HG03139 (cell line): ENCODE data around the gene PXK.
"Not testable (repeated sequence)": the region's sequence is repeated elsewhere in the genome, so short reads cannot be mapped to it uniquely, and the experiment has no call there.

ENCODE experiments used
- ATAC-seq: cut with Tn5 transposase; IDR thresholded peaks from one replicate; pipeline ENCODE4 v1.9.1; 2021; ENCODE audit not compliant: unreplicated experiment

Gene PXK

GRCh38 chr3:58323529-58324390, 8.9 kb upstream of the PXK start:
- ATAC-seq = no peak

DNA sequence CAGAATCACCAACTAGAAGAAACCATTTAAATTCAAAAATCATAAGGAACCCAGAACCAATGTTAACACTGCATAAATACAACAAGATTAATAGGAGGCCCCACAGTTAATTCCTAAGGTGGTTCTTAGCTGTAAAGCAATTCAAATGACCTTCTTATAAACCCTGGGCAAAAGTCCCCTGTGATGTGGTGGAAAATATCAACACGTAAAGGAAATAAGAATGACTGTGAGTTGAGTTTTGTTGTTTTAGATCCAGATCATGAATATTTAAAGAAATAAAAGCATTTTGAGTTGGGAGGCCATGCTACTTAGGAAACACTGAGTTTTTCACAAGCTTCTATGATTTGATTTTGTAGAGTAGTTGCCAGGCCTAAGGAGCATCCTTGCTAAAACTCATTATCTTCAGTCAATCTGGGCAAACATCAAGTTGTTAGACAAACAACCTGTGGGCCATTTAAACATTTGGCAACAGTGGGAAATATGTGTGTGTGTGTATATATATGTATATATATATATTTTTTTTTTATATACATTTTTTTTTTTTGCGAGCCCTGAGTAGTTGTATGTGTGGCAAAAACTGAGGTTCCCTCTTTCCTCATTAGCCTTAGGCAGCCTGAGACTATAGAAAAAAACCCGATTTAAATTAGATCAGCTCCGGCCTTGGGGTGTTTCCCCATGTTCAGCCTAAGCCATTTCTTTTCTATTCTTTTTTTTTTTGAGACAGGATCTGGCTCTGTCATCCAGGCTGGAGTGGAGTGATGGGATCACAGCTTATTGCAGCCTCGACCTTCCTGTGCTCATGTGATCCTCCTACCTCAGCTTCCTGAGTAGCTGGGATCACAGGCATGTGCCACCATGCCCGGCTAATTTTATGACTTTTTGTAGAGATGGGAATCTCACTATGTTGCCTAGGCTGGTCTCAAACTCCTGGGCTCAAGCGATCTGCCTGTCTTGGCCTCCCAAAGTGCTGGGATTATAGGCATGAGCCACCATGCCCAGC, 8.0 kb upstream of the PXK start:
- no peak for ATAC-seq

DNA sequence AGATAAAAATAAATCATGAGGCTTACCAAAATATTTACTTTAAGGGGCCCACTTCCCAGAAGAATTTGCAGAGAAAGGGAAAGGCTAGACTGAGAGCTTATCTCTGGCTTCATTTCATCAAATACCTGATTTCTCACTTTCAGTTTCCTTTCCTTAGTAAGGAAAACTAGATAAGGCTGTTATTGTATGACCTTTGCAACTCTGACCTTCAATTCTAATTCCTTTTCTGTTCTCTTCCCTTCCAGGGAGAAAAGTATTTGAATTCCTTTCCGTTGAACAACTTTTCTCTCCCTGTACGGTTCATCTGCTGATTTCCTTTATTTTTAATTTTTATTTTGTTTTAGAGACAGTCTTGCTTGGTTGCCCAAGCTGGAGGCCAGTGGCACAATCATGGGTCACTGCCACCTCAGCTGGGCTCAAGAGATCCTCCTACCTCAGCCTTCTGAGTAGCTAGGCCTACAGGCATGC, 7.1 kb upstream of the PXK start:
- ATAC-seq = no peak

DNA sequence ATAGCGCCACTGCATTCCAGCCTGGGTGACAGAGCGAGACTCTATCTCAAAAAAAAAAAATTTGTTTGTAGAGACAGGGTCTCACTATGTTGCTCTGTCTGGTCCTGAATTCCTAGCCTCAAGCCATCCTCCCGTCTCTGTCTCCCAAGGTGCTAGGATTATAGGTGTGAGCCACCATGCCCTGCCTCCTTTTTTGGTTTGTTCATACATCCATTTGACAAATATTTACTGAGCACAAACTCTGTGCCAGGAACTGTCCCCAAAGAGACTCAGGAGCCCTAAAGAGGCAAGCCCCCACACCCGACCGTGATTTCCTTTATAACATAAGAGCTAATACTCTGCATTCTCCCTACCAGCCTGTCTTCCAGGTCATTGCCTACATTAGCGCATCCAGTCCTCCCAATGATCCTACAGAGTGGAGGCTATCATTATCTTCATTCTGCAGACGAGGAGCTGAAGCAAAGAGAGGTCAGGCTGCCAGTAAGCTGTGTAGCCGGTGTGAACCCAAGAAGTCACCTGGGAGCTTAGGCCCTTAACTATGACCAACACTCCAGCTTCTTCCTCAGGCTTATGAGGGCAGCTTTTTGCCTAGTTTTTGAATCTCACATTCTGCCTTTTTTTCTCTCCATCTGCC, 6.3 kb upstream of the PXK start:
- no peak for ATAC-seq

GRCh38 chr3:58329150-58329921, 3.4 kb upstream of the PXK start:
- no peak for ATAC-seq

DNA sequence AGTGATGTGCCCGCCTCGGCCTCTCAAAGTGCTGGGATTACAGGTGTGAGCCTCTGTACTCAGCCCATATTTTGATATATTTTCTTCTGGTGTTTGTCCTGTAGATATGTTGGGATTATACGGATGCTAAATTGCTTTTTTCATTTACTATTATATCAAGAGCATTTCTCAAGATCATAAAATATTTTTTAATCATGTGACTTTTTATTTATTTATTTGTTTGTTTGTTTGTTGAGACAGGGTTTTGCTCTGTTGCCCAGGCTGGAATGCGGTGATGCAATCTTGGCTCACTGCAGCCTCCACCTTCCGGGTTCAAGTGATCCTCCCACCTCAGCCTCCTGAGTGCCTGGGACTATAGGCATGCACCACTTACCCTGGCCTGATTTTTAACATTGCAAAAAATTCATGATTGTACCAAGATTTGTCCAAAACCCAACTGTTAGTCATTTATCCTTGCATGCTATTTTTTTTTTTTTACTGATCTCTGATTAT, 2.7 kb upstream of the PXK start:
- ATAC-seq = no peak

DNA sequence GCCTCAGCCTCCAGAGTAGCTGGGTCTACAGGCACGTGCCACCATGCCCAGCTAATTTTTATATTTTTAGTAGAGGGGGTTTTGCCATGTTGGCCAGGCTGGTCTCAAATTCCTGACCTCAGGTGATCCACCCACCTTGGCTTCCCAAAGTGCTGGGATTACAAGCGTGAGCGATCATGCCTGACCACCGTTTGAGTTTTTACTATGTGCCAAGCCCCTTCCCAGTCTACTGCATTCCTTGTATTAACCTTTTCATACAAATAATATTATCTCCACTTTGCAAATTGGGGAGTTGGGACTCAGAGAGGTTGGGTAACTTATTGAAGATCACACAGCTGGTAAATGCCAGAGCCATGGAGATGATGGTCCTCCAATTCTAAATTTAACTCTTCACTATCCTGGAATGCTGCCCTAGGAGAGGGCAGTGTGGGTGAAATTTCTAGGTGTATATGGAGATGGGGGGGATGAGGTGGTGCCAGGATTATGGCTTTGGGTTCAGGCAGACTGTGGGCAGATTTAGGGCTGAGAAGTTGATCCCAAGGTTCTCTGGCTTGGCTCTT, 1.0 kb upstream of the PXK start:
- ATAC-seq = no peak

- no peak for ATAC-seq
These were observed 717 bp downstream of the PXK start for GRCh38 chr3:58333206-58334012.

DNA sequence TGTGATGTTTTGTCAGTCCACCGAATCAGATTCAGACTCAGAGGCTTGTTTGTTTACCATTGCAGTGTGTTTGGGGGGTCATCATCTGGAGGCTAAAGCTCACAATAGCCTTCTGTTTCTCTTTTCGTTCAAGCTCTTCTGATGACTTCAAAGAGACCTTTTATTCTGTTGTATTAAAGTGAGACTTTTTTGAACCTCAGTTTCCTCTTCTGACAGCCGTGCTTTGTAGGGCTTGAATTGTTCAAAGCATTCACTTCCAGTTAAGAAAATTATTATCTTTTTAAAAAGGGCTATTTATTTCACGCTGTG, 1.3 kb downstream of the PXK start:
- ATAC-seq = no peak

- ATAC-seq = no peak
These were observed 1.8 kb downstream of the PXK start for GRCh38 chr3:58334506-58334884.

DNA sequence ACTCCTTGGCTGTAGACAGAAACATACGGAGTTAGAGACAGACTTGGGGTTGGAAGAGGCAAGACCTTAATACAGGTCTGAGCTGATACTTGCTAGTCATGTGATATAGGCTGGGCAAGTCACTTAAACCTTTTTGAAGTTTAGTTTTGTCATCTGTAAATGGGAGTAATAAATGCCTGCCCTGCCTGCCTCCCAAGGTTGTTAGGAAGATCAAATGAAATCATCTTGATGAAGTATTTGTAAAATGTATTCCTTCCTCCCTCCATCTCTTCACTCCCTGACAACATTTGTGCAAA, 2.9 kb downstream of the PXK start:
- ATAC-seq = no peak

DNA sequence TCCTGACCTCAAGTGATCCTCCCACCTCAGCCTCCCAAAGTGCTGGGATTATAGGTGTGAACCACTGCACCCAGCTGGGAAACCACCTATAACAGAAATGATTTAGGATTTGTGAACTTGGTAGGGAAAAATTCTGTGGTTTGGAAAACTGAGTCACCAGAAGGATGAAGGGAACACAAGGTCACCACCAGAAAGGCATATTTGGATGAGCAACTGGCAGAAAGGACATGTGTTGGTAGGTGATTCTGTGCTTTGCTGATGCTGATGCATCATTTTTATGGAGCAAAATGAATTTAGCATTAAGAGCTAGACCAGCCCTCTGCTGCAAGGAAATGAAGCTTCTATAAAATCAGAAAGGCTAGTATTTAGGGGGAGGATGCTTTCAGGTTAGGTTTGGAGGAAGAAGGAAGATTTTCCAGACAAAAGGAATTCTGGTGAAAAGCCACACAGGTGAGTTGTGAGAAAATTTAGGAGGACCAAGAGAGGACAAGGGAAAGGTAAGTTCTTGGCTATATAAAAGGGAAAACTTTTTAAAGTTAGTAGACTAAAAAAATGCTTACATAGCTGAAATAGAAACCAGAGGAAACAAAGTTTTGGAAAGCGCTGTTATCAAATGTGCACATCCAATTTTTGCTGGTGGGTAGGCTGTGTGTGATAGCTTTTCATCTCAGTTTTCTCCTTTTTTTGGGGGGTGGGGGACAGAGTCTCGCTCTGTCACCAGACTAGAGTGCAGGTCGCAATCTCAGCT, 3.6 kb downstream of the PXK start:
- ATAC-seq = no peak

DNA sequence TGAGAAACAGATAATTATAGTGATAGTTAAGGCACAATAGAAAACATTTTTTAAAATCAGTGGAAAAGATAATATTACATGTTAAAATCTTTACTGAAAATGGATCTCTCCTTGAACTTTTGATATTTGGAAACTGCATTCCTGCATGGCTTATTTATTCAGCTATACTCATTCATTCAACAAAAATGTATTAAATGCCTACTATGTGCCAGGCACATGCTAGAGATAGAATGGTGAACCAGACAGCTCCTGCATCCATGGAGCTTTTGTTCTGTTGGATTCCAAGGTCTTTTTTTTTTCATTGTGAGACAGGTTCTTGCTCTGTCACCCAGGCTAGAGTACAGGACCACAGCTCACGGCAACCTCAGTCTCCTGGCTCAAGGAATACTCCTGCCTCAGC, 4.5 kb downstream of the PXK start:
- ATAC-seq = no peak

GRCh38 chr3:58339146-58339545, 6.5 kb downstream of the PXK start:
- ATAC-seq = not testable (repeated sequence)

DNA sequence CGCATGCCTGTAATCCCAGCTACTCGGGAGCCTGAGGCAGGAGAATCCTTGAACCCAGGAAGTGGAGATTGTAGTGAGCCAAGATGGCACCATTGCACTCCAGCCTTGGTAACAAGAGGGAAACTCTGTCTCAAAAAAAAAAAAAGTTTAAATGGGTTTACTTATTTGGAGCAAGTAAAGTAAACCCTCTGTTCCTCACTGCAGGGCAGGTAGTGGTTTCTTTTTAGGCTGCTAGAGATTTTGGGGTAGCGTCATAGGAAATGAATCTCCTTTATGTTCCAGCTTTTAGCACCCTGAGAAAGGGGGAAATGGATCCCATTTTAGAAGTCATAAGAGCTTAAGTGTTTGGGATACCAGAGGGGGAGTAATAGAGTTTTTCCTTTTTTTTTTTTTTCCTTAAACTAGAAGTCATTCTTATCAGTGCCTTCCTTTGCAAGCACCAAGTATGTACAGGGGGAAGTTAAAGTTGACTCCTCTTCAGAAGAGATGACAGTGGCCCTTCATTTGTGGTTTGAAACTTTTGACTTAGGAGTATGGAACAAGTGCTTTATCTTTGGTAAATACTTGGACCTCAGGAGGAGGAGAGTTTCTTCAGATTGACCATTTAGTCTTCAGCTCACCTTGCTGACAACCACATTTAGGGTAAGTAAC, 8.0 kb downstream of the PXK start:
- ATAC-seq = no peak

GRCh38 chr3:58341376-58341775, 8.7 kb downstream of the PXK start:
- ATAC-seq = no peak

DNA sequence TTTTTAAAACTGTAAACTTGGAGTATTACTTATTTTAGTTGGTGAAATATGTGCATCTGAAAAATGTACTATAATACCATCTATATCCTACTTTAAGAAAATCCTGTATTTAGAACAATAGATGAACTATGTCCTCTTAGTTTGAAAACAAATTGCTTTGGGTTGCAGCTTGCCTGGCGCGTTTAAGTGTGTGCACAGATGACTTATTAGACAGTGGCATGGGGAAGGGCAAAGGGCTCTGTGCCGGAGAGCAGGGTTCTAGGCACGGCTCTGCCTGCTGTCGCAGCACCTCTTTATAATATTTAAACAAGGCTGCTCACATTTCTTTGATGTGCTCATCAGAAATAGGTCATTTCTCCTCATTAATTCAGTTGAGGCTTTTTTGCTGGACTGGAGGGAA, 10.0 kb downstream of the PXK start:
- no peak for ATAC-seq

DNA sequence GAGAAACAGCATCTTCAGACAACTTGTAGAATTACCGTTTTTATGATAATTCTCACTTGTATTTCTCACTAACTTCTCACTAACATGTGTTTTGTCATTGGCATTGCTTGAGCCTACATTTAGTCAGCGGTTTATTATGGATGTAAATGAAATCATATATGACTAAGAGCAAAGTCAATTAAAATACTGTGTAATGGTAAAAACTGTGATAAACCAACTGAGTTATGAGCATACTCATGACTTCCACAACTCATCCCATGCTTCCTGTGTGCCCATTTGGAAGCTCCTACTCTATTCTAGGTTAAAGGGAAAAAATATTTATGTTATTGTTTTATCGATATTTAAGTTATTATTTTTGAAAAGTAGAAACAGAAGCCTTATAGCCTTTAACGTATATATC, 12.8 kb downstream of the PXK start:
- no peak for ATAC-seq
